GM18907 (cell line): ENCODE data around the gene GRB10.

Experiments used
- ATAC-seq: cut with Tn5 transposase; IDR thresholded peaks from one replicate; pipeline ENCODE4 v1.9.1; 2021; ENCODE audit warnings: mild to moderate bottlenecking, moderate library complexity; ENCODE audit not compliant: unreplicated experiment

GRB10 gene

DNA sequence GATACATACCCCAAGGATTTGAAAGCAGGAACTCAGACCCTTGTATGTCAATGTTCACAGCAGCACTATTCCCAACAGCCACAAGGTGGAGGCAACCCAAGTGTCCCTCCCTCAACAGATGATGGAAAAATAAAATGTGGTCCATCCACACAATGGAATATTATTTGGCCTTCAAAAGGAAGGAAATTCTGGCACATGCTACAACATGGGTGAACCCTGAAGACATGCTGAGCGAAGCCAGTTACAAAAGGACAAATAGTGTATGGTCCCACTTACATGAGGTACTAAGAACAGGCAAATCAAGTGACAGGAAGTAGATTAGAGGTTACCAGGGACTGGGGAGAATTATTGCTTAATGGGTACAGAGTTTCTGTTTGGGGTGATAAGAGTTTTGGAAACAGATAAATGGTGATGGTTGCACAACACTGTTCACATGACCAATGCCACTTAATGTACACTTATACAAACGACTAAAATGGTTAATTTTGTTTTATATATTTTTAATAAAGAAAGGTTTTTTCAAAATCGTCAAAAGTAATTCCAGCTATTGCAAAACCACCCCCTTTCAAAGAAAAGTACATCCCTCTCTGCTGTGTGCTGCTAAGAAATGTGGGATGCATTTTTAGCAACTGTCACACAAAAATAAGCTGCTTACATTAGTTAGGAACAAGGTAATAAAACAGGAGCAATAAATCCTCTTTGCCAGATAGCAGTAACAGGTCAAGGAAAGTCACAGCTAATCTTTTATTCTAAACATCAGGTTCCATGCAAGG, 85.7 kb downstream of the GRB10 start:
- no peak for ATAC-seq

DNA sequence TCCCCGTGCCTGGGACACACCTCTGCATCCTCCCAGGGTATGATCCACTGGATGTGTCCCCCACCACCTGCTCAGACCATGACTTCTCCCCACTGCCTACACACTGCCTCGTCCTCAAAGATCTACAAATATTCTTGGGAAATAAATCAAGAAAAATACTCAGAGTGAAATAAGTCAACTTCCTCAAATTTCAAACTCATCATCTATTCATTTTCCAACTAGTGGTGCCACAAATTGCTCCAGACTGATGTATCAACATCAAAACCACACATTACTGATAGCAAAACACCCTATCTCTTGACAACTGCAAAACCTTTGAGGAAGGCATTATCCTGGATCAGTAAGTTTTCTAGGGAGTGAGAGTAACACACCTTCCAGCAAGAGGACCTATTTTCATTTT, 87.7 kb downstream of the GRB10 start:
- ATAC-seq, result no peak

DNA sequence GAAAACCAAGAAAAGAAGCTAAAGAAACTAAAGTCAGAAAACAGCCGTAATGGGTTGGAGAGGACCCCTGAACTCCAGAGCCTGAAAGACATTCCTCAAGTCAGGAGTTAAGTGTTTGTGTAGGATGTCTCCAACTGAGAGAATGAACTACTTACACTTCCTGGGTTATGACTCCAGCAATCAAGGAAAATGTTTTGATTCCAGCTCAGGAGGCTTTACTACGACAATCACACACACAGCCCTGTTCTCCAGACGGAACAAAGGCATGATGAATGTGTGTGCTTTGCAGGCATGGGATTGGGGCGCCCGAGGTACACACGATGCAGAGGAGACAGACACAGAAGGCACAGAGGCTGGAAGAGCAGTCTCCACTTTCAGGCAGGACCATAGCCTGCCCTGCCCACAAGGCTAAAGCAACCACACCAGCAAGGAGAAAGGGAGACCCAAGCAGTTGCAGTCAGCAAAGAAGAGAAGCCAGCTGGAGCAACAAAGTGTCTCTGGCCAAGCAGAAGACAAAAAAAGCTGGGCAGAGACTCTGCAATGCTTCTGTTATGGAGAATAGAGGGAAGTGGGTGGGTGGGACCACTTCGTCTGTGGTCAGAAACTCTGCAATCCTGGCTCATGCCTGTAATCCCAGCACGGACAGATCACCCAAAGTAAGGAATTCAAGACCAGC, 89.1 kb downstream of the GRB10 start:
- ATAC-seq, result no peak

DNA sequence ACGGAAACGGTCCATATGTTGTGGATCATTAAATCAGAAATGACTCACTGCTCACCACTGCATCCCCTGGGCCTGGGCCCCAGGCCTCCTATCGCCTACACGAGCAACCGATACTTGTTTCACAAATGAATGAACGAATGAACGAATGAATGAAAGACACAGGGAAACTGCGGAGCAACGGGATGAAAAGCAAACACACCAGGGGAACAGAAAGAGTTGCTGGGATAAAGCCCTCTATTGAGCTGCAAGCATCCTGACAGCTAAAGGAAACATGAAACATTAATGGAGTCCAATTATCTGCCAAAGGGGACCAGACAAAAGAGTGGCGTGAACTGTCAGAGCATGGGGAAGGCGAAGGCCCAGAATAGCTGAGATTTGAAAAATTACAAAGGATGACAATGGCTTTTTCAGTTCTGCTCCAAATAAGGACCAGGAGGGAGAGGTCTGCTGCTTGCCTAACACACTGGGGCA, 92.1 kb downstream of the GRB10 start:
- no peak for ATAC-seq

DNA sequence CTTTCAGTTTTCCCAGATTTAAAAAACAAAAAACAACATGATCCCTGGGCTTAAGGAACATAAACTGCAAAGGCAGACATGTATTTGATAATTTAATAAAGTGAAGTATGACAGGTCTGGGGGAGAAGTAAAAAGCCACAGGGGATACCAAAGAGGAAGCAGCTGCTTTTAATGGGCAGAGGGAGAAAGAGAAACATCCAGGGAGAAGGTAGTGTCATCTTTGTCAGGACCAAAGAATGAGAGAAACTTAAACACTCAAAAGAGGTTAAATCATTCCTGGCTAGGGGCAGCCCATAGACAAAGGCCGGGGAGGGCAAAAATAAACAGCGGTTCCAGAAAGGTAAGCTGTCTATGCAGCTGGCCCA, 94.5 kb downstream of the GRB10 start:
- no peak for ATAC-seq

DNA sequence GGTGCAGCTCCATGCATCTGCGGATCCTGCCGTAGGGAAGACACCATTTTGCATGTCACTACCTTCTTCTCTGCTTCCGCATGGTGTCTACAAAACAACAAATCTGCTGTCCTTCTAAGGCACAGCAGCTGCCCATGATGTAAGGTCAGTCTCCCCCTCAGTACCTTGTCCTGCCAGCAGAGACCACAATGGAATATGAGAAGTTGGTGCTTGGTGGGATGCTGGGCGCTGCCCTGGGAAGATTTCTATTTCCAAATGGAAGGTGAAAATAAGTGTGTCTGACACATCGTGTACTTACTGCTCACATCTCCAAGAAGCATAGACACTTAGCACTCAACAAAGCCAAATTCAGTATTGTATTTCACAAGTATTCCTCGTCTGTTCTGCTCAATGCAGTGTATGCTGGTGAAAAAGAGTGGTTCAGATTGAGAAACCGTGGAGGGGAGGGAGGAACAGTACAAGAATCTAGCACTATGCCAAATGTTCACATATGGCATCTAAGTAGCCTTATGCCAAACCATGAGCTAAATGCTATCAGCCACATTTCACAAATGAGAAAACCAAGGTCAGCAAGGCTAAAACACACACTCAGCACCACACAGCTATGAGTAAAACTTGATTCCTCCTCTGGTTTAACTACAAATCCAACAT, 95.0 kb downstream of the GRB10 start:
- ATAC-seq, result no peak

DNA sequence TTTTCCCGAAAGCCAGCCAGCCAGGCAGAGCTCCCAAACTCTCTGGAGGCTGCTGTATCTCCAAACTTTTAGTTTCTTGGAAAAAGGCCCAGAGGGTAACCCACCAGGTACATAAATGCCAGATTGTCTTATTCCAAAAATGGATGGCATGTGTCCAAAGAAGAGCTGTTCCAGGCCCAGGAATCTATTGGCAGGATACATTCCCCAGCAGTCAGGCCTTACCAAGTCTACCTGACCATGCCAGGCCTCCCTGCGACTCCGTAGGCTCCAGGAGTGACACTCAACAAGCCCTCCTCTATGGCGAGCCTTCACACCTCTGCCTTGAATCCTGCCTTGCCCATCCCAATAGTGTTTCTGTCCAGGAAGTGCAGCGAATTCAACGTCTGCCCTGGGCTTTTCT, 95.6 kb downstream of the GRB10 start:
- ATAC-seq, result no peak

DNA sequence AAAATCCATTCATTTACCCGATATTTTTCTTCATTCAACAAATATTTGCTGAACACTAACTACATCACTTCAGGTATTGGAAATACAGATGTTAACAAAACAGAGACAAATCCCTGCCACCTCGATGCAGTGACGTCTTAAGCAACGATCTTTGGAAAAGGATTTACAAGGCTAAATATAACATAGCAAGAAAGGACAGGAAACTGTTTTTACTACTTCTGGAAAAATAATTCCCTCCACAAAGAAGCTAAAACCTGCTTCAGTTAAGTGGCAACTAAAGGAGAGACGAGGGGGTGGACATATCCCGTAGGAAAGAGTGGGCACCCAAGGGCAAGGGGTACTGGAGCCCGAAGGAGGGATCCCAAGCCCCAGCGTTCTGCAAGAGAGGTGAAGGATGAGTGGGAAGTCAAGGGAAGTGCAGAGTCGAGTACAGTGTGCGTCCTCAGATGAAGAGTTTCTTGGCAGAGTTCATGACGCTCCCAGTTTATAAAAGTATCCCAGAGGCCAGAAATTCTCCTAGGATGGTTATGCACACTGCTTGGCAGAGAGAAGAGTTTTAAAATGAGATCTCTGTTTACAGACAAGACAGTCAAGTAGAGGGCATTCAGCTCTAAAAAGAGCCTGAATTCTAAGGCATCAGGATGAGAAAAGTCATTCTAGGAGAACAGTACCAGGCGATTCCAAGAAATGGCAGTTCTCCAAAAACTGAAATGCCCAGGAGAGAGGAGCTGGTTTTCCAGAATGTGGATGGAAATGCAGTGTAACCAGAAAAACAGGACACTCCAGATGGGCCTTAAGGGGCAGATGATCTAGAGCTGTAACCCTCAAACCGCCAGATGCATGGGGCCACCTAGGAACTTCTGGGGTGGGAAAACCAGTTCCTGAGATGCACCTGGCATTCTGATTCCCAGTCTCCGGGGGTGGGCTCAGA, 97.3 kb downstream of the GRB10 start:
- ATAC-seq, result no peak

DNA sequence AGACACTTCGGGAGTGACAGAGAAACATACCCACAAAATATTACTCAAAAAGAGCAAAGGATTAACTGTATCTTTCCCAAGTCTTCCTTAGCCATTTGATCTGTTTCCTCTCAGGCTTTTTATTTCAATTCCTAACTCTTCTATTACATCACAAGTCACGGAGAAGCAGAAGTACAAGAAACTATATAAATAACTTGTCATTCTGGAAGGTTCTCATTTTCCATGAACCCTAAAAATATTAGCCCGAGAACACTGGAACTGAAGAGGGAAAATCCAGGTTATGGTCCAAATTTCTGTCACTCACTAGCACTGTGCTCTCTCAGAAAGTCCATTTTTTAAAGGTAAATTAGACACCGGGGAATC, 98.0 kb downstream of the GRB10 start:
- ATAC-seq, result no peak

DNA sequence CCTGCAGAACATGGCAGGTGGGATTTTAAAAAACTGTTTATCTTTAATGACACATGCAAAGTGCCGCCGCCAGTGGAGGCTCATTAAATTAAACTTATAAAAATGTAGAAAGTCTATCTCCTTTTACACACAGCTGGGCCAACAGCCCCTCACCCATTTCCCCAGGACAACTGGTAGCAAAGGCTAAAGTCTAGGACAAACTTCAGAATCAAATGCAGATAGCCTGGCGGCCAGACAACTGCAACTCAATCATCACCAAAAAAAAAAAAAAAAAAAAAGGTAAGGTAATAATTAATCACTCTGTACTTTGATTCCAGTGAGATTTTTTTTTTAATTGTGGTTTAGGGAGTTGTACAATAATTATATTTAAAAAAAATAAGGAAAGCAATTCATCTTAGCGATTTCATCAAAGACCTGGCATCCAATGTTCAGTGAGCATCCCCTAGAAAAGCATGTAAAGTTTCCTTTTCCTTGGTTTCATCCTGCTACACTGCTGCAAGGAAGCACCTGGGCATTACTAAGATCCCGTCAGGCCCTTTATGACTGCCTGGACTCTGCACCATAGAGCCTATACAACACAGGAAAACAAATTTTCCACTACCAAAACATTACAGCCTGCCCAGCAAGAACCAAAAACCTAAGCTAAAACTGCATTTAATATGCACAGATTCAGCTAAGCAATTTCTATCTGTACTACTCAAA, 98.5 kb downstream of the GRB10 start:
- ATAC-seq, result no peak

DNA sequence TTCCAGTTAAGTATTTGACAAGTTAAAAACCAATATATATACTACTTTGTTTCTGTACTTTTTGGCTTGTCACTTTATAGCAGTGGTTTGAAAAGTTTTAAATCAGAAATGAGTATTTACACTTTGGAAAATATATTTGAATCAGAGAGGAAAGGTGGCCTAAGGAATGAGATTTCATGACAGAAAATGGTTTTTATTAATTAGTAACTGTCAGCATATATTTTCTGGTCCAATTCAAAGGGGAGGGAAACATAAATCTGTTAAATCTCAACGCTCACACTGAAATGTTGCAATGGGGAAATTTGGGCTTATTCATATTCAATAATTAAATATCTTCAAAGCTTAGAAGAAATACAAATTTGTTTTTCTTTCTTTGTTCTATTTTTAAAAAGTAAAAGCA, 100.1 kb downstream of the GRB10 start:
- no peak for ATAC-seq

DNA sequence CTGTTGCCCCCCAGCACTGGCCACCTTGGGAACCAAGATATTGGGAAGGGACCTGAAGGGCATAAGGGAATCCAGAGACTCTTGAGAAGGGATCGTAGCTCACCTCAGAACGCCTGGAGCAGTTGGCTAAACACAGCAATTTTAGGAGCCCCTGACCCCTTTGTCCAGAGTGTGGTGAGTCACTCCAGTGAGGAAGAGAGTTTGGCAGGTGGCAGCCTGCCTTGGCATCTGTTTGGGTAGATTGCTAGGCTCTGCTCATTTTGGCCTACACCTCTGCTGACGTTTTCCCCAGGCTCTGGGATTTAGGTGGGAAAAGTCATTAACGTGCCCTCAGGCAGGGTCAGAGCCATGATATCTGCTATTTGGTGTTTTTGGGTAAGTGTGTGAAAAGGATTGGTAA, 100.6 kb downstream of the GRB10 start:
- no peak for ATAC-seq

DNA sequence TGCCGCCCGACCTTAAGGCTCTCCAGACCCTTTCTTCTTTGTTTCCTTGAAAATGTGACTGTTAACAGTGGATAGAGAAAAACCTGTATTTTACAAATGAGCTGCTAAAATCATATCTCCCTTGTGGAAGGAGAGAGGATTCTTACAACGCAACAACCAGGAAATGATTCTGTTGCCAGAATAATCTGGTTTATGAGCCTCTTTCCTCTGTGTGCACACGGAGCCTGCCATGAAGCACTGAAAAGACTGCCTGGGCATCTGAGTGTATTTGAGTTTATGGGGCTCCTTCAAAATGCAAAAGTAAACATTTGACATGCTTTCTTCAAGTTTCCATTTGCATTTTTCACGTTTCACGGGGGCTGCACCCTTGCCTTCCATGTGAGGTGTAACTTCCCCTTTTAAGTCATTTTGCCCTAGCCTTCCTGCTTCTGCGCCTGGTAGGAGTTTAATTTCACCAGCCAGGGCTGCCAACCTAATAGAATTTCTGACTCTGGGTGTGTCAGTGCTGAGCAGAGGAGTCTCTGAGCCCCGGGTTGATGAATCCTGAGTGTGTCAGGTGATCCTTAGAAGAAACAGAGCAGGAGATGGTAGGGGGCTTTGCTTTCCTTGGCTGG, 101.2 kb downstream of the GRB10 start:
- ATAC-seq, result no peak

DNA sequence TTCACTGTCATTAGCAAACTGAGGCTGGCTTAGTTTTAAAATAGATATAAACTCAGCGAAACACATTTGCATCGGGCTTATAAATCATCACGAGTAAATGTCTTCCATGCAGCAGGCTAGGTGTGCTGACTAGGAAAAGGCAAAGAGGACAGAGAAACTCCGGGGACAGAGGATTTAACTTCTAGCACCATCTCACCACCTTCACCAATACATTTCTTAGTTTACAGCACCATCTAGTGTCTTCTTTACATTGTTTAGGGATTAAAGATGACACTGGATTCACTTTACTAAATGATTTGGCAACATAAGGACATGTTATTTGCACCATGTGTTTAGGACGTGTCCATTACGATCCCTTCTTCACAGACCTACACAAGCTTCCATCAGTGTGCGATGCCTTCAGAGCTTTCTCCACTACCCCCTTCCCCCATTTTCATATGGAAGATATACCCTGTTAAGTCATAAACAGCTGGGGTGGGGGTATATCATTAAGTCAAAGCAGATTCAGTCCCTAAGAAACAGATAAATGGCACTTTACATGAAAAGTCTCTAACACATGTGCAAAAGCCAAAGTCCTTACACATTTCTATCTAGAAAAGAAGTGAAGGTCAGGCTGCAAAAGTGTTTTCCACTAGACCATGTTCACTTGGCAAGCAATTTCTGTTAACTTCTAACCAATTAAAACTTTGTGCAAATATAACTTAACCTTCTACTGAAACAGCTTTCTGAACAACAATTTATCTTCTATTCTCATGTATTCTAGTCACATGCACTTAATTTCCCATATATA, 103.3 kb downstream of the GRB10 start:
- ATAC-seq, result peak; percentile 83

DNA sequence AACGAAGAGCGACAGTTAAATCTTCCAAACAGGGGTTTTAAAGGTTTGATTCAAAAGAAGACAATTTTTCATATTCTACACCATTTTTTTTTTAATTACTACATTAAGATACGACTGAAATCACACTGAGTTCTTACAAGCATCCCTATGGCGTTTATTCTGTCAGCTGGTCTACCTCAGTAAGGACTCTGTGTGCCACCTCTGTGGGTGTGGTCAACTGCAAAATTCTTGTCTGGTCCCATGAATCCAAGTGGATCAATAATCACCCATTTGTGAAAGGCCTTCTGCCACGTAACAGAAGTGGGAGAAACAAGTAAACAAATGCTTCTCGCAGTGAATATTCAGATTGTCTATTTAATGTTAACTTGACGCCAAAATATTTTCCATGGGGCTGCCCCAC, 104.1 kb downstream of the GRB10 start:
- ATAC-seq, result no peak

DNA sequence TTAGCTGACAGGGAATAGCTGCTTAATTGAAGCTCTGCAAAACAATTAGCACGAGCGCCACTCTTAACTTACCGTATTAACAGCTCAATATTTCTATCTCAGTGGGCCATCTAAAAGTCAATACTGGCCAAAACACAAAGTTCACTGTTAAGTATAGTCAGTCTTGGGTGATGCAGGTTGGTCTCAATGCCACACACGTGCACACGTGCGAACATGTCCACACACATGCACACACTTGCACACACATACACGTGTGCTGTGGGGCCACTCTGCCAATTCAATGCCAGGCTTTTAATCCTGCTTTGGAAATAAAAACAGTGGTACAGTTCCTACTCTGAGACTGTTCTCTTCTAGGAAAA, 105.1 kb downstream of the GRB10 start:
- ATAC-seq, result no peak

DNA sequence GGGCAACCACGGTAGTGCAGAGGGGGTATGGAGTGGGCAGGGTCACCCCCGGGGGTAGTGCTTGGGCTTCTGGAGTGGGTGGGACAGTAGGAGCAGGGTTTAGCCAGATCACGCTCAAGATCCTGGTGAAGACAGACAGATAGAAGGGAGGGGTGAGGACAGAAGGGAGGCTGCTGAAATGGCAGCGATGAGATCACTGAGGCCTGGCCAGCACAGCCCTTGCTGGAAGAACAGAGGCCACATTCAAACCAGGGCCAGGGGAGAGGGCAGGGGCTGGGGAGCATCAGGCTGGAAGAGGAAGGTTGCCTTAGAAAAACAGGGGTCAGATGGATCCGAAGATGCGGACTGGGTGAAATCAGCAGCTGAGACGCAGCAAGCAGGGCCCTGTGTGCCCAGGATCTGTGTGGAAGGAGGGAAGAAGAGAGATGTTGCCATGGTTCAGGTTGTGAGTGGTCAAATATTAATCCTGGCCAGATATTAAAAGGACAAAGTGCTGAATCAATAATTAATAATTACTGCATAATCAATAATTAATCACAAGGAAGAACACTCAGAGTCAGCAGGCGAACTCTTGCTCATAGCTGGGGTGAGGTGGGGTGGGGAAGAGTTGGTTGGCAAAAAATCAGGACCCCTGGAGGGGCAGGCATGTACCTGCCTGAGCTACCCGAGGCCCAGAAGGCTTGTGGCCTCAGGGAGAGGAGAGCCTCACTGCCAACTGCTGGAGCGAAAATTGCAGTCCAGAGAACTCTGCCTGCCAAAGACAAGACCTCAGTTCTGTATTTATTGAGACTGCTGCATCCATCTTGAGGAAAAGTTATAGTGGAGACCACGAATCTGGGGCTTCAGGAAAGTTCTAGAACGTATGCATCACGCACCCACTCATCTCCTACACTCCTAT, 105.7 kb downstream of the GRB10 start:
- ATAC-seq, result no peak

DNA sequence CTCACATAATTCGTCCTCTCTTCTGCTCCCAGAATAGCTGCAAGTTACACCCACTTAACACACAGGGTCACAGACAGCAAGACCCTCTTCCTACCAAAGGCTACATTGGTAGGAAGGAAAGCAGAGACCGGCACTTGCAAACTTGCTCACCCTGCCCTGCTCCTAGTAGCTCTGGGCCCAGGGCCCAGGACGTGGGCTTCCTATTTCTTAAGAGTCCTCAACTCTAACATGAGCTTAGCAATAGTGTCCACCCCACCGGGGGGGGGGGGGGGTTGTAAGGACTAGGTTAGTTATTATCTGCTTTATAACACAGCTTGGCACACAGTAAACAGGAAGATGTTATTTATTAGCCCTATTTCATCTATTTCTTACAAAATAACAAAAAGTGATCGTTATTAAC, 106.6 kb downstream of the GRB10 start:
- ATAC-seq, result no peak
